Measurements from ENCODE around the gene ARMC12.

ARMC12 gene

DNA sequence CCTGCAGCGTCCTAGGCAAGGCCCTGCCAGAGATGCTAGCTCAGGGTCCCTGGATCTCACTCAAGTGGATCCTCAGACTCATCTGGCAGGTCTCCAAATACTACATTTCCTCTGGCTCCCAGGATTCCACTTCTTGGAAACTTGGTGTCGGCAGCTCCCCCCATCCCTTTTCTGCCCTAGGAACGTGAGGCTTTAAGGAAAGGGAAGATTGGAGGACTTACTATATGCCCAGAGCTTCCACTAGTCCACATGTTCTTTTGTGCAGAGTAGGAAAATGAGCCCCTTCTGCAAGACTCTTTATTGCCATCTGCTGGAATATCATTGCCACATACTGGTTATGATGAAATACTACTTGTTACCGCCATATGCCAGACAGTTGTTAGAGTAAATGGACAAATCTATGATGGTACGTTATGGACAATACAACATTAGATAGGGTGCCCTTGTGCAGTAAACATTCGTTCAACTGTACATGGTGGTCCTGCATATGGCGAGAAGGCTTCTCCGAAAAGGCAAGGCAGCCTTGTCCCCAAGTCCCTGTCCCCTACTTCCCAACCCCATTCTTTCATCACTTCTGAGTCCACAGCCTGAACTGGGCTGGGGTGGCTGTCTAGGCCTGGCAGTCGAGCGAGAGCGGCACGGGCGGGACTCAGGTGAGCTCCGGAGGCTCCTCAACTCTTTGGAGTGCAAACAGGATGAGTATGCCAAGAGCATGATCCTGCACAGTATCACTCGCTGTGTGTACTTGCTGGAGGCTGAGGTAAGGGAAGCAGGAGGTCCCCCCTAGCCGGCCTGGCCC lies 780 bp downstream of the ARMC12 start:
- DNase-seq = peak in 1 of 2 donors; percentile 82

DNA sequence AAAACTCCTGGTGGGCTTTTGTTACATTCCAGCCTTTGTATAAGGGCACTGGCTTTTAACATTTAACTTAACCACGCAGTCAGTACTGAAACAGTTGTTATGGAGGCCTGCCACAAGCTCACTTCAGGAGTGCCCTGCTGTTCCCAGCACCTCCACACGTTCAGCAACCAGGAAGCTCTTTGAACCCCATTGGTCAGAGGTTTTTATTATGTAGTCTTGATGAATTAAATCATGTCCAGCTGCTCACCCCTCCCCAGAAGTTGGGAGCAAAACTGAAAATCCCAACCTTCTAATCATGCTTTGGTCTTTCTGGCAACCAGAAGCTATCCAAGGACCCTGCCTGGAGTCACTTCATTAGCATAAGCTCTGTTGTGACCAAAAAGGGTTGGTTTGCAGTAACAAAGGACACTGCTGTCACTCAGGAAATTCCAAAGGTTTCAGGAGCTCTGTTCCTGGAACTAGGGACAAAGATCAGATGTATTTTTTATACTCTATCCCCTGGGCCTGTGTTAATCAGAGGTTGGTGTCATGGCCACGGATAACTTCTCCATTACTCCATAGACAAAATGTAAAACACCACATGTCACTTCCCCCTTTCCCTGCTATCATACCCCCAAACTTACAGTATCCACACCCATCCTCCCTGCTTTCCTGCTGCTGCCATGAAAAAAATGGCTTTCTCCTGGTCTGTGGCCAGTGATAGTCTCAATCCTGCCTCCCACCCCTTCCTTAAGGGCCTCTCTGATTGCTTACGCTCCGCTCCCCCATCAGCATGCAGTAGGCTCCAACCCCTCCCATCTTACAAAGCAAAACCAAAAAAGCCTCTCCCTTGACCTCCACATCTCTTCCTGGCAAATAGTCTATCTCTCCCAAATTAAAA lies 3.1 kb downstream of the ARMC12 start:
- DNase-seq = no peak

DNA sequence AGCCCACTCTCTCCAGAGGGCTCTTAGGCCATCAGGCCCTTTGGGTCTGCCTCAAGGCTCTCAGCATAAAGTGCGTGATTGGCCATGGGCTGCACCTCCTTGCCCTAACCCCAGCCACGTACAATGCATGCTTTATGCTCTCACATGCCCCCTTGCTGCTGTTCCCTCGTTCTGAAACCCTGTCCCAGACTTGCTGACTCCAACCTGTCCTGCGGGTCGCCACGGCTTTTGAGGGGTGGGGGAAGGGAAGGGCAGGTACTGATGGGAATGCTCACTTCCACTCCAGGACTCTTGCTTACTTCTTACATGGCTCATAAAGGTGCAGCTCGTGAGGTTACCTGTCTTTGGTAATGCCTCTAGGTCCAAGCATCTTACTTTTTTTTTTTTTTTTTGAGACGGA lies 6.0 kb downstream of the ARMC12 start:
- DNase-seq = no peak

DNA sequence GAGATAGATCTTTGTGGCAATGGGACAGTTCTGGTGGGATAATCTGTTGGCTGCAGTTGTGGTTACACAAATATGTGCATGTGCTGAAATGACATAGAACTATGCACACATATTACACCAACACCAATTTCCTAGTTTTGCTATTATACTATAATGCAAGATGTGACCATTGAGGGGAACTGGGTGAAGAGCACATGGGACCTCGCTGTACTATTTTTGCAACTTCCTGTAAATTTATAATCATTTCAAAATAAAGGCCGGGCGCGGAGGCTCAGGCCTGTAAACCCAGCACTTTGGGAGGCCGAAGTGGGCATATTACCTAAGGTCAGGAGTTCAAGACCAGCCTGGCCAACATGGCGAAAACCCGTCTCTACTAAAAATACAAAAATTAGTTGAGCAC lies 8.7 kb downstream of the ARMC12 start:
- no peak for DNase-seq

DNA sequence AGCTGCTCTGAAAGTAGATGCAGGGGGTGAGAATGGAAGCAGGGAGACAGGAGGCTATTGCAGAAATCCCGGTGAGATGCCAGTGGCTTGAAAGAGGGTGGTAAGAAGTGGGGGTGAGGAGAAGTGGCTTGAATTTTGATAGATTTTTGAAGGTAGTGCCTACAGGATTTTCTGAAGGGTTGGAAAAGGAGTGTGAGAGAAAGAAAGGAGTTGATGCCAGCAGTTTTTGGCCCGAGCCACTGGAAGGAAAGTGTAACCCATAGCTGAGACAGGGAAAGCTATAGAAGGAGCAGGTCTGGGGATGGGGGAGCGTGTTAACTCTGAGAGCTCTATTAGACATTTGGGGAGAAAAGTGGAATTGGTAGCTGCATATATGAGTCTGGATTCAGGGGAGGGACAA lies 9.7 kb downstream of the ARMC12 start:
- no peak for DNase-seq

DNA sequence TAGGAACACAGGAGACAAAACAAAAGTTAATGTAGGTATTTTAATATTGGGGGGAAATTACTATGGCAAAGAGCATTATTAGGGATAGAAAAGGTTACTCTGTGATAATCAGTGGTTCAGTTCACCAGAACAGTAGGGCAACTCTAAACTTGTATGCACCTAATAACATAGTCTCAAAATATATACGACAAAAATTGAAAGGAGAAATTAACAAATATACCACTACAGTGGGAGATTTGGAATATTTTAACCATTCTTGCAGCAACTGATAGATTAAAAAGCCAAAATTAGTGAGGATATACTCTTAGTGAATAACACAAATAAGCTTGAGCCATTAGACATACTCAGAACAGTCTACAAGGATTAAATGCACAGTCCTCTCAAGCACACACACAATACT lies 11.0 kb downstream of the ARMC12 start:
- no peak for DNase-seq

DNA sequence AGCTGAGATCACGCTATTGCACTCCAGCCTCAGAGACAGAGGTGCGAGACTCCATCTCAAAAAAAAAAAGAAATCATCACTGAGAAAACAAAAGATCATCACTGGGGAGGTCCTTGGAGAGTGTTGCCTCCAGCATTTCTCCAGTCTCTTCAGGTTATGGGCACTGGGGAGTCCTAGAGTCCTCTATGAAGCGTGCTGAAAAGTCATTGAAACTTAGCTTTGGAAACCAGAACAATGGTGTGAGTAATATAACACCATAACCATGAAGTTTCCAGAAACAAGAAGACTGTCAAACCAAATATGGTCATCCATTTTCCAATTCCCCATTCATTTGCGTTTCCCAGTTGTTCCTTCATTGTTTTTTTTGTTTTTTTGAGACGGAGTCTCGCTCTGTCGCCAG lies 13.7 kb downstream of the ARMC12 start:
- no peak for DNase-seq

DNA sequence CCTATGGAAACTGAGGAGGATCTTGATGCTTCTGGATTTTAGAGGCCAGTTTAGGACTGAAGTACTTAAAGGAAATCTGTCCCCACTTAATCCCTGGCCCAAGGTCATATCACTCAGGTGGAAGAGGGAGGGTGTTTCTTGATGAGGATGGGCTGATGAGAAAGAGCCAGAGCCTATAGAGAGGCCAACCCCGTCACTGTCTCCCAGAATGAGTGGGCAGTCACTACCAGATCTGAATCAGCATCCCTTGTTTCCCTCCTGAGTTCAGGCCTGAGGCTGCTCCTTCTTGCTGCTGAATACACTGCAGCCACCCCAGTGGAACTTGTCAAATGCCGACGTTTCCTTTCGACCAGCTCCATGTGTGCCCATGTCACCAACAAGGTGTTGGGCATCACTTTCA lies 14.8 kb downstream of the ARMC12 start:
- DNase-seq = no peak

DNA sequence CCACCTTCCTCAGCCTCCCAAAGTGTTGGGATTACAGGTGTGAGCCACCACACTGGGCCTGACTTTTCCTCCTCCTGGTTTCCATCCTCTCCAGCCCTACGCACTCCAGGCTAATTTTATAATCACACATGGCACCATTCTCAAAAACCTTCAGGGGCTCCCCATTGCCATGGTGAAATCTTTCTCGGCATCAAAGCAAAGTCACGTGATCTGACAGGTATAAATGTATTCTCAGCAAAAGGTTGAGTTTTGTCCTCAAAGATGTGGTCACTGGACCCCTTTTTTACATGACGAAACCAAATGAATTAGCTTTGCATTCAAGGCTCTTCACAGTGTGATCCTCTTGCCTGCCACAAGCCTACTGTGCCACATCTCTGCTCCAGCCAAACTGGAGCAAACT lies 15.5 kb downstream of the ARMC12 start:
- no peak for DNase-seq

DNA sequence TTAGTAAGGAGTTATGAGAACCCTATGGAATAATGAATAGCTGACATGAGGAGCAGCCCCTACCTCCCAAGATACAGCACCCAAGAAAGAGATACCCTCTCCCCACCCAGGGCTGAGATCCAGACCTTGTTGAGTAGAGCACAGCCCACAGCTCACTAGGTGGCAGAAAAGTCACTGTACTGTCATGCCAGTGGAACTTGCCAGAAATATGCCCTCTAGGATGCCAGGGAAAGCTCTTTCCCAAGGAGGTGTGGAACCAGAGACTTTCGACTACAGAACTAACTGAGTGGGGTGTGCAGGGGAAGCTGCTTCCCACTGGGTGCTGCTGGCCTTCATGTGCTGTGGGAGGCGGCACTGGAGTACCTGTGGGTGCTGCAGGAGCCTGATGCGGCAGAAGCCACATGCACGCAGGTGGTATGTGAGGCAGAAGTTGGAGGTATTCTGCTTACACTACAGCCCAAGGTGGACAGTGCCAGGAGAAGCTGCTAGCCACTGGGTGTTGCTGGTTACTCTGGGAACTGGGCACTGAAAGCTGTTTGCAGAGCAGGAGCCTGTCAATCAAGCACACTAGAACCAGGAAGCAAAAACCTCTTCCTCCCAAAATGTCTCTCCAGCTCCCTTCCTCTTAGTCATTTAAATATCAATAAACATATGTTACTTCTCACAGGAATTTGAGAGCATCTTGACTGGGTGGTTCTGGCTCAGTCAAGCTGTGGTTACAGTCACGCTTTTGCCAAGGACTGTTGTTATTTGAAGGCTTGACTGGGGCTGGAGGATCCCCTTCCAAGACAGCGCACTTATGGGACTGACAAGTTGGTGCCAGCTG lies 17.8 kb downstream of the ARMC12 start:
- DNase-seq = peak in 1 of 2 donors; percentile 19

DNA sequence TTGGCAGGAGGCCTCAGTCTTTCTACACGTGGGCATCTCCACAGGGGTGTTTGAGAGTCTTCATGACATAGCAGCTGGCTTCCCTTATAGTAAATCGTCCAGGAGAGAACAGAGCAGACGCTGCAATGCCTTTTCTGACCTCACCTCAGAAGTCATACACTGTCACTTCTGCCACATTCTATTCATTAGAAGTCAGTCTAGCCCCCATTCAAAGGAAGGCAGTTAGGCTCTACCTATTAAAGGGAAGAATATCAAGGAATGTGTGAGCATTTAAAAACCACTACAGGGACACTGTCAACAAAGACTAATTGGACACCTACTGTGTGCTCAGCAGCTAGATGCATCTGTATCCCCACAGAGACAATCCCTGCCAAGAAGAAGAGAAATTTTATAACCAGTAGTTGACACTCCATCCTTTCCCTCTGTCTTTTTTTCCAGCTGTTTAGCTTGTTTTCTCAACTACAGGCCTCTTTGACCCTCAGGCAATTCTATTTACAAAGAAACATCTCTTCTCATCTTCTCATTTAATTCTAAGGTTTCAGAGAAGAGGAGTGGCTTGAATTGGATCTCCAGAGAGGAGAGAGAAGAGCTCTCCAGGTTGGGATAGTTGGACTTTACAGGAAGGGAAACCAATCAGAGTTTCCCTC lies 18.6 kb downstream of the ARMC12 start:
- no peak for DNase-seq

DNA sequence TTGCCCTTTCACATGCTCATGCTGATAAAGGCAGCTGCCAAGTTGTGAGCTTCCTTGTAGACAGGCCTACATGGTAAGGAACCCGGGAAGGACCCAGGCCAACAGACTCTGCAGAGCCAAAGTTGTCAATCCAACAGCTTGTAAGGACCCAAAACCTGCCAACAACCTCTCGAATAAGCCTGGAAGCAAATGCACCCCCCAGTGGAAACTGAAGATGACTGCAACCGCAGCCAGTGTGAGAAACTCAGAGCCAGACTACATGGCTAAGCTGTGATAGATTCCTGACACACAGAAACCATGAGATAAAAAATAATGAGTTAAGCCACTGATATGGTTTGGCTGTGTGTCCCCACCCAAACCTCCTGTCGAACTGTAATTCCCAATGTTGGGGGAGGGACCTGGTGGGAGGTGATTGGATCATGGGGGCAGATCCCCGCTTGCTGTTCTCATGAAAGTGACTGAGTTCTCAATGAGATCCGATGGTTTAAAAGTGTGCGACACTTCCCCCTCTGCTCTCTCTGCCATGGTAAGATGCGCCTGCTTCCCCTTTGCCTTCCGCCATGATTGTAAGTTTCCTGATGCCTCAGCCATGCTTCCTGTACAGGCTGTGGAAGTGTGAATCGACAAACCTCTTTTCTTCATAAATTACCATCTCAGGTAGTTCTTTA lies 20.8 kb downstream of the ARMC12 start:
- no peak for DNase-seq

DNA sequence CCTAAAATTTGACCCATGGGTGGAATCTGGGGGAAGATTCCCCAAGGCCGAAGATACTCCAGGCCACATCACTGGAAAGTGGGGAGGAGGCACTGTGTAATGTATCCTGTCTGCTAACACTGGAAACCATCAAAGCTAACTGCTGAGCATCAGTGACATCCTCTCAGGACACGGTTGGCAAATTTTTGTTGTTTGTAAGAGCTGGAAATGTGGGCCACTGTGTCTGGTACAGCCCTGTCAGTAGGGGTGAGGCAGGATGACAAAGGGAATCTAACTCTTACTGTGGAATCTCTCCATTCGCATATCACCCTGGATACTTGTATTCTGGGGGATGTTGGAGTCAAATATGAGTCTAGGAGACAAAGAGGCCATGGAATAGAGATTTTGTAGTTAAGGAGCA lies 22.6 kb downstream of the ARMC12 start:
- no peak for DNase-seq

DNA sequence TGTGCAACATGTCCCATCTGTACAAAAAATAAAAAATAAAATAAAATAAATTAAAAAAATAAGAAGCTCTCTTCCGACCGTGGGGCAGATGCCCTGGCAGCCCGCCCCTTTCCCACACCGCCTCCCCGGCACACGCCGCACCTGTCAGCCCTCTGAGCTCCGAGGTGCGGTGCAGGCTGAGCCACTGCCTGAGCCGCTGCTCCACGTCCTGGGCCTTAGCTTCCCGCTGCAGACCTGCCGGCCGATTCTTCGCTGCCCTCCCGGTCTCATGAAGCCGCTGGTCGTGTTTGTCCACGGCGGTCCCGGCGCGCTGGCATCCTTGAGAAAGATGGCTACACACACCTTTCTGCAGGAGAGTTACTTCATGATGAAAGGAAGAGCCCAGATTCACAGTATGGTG lies 28.9 kb downstream of the ARMC12 start:
- no peak for DNase-seq

DNA sequence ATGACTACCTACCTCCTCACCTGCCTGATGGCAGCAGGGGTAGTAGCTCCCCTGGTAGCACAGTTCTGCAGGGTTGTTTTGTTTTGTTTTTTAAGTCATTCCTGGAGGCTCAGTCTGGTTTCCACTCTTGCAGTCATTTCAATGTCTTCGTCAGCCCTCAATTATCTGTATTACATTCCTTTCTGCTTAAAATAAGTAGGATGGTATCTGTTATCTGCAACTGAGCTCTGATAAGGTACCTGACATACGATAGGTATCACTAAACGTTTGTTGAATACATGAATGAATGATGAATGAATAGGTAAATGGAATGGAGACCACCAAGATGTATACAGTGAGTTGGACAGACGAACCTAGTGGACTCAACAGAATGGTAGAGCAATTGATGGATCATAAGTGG lies 32.4 kb downstream of the ARMC12 start:
- no peak for DNase-seq

DNA sequence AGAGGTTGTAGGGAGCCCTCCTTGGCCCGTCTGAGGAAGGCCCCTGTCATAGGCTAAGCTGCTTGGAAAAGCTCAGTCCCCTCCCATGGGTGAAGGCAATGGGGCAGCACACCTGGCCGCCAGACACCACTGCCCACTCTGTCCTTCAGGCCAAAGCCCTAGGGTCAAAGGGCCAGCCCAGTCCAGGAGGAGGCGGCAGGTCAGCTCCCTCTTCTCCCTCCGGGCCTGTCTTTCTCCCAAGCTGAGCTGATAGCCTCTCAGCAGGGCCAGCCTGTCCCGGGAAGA lies 34.5 kb downstream of the ARMC12 start:
- no peak for DNase-seq

DNA sequence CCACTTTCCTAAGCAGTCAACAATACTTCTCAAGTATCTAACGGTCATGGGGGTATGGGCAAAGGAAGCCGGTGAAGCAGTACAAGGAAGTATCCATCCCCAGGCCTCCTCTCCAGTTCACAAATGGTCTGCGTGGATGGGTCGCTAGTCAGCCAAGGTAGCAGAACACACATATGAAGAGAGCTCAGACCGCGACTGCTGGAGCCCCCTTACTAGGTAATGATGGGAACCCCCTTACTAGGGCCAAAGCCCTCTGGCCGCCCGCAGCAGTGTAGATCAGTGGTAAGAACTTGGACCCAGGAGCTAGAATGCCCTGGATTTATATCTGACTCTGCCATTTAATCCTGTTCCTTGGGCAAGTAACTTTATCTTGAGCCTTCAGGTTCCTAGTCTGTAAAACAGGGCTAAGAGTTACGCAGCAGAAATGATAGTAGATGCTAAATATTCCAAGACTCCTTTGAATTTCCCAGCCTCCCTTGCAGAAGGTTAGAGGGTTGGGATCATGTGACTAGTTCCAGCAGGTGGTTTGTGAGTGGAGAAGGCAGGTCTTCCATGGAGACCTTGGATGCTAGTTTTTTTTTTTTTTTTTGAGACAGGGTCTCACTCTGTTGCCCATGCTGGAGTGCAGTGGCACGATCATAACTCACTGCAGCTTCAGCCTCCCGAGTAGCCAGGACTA lies 37.4 kb downstream of the ARMC12 start:
- DNase-seq = no peak

DNA sequence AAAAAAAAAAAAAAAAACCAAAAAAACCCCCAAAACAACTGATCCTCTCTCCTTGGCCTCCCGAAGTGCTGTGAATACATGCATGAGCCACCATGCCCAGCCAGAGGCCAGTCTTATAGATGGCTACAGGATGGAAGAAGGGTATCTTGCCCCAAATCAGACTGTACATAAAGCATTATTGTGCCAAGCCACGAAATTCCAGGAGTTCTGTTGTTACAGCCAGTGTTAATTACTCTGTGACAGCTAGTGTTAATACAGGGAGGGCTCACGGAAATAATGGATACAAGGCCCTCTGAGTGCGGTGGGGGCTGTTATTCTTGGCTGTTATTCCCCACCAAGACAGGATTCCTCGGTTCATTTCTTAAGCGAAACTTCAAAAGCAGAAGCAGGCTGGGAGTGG lies 38.2 kb downstream of the ARMC12 start:
- no peak for DNase-seq

DNA sequence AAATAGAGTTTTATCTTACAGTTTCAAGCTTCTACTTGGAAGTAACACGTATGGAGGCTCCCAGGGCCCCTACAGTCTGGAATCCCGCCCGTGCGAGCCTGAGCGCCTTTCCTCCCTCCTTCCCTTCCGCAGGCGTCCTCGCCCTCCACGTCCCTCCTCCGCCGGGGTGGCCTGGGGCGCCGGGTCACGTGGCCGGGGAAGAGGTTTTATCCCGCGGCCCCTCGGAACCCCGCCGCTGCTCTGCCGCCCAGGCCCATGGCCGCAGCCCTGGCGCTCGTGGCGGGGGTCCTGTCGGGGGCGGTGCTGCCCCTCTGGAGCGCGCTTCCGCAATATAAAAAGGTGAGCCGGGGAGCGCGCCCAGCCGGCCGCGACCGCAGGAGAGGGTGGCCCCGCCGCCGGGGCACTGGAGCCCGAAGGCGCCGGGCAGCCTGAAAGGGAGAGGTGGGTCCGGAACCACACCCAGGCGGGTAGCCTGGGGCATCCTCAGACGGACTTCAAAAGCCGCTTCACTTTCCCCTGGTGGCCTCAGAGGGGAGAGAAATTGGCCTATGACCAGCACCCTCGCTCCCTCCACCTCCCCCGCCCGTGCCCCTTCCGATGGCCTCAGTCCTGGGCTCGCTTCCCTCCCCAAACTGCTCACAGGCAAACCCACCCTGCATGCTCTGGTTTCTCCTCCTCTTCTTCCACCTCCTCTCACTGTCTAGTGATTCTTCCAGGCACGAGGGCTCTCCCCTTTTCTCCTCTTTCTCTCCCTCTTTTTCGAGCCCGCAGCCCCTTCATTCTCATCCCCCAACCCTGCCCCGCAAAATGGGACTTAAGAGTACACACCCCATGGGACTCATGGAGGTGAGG lies 39.8 kb downstream of the ARMC12 start, which contains the start of gene CLPSL2:
Gene CLPSL2, plus strand, starts transcription at position 235 of the 852 bp plus-strand sequence. Its CDS starts 21 bp downstream, at position 256.
- no peak for DNase-seq

DNA sequence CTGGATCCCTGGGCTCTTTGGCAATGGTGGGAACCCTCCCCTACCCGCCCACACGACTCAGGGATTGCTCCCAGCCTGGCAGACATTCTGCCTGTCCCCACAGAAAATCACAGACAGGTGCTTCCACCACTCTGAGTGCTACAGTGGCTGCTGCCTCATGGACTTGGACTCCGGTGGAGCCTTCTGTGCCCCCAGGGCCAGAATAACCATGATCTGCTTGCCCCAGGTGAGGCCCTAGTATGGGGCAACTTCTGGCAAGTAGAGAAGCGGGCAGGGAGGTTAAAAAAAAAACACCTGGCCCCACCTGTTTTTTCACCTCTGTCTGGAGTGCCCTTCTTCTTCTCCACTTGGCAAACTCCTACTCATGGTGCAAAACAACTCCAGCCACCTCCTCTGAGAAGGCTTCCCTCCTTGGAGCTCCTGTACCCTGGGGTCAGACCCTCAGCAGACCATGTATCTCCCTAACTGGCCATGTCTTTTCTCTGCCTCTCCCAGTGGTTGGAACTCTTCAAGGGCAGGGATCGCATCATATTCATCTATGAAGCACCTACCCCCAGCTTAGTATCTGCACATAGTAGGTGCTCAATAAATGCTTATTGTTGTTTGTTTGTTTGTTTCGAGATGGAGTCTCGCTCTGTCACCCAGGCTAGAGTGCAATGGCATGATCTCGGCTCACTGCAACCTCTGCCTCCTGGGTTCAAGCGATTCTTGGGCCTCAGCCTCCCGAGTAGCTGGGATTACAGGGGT lies 40.7 kb downstream of the ARMC12 start:
- no peak for DNase-seq

Data from bone marrow (tissue), 2 donors.